Measurements from ENCODE around the gene NACC2.

Gene NACC2

DNA sequence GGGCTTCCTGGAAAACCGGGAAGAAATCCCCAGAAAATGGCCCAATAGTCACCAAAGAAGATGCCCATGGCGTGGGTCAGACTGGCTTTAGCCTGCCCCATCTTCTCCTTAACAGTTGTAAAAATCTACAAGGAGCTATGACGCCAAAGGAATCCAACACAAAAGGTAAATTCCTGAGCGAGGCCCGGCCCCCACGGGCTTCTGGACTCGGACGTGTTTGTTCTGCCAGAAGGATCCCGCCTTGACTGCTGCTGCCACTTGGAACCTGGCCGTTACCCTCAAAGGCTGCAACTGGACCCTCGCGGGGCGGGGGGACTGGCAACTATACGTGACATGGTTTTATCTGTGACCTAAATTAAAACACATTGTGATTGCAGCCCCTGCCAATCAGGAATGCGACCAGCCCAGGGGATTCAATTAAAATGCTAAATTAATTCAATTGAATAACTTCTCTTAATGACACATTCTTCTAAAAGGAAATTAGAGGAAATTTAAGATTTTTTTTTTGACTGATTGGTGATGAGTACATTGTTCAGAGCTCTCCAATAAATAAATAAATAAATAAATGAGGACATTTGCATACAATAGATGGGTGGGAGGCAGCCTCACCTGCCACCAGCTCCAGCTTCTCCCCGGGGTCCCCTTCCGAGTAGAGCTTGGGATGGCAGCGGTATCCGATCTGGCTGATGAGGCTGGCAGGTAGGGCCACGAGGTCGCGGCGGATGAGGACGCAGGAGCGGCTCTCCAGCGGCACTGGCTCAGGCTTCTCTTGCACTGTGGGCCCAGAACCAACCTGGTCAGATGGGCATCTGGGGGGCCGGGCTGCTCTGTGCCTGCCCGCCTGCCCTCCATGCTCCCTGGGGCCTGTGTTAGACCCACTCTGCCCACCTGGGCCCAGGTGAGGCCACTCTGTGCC is 79.2 kb downstream of the NACC2 start:
- TF ChIP-seq, protein P1, sequence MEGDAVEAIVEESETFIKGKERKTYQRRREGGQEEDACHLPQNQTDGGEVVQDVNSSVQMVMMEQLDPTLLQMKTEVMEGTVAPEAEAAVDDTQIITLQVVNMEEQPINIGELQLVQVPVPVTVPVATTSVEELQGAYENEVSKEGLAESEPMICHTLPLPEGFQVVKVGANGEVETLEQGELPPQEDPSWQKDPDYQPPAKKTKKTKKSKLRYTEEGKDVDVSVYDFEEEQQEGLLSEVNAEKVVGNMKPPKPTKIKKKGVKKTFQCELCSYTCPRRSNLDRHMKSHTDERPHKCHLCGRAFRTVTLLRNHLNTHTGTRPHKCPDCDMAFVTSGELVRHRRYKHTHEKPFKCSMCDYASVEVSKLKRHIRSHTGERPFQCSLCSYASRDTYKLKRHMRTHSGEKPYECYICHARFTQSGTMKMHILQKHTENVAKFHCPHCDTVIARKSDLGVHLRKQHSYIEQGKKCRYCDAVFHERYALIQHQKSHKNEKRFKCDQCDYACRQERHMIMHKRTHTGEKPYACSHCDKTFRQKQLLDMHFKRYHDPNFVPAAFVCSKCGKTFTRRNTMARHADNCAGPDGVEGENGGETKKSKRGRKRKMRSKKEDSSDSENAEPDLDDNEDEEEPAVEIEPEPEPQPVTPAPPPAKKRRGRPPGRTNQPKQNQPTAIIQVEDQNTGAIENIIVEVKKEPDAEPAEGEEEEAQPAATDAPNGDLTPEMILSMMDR (IDR thresholded peaks at IDR 0.05; ENCODE audit: control insufficient read depth, extremely low read depth, insufficient read depth): no peak
- DNase-seq (ENCODE audit: low read depth): no peak

DNA sequence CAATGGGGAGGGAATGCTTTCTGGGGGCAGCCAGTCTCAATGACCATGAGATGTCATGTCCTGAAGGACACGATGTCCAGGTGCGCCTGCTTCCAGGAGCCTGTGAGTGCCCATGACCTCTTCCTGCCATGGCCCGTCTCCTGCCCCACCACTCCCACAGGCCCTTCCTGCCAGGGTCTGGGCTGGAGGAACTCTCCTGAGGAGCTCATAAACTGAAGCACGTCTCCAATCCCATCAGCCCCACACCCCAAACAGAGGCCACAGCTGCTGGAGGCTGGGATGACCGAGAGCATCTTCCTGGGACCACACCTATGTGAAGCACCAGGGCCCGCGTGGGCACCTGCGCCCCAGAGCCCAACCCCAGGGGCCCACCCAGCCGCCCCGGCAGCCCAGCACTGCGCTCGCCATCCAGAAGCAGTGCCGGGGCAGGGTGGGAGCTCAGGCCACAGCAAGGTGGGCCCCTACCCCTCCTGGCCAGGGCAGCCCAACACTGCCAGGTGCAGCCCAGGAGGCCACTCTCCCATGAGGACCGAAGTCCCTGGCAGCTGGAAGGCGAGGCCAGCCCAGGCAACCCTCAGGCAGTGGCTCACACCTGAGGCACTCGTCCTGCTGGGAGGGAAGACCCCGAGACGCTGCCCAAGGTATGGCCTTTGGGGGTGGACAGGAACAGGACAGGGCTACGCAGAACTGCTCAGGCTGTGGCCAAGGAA is 80.0 kb downstream of the NACC2 start:
- no peak for DNase-seq (ENCODE audit: low read depth)
- H3K4me3 ChIP-seq (ENCODE audit: low read depth, low read length): no peak overlapping the region
- TF ChIP-seq, protein P1 (IDR thresholded peaks at IDR 0.05; ENCODE audit: control insufficient read depth, extremely low read depth, insufficient read depth): no peak

More for the DNA sequence above, 79.2 kb downstream of the NACC2 start:
- H3K4me3 ChIP-seq (ENCODE audit: low read depth, low read length): no peak overlapping the region

DNA sequence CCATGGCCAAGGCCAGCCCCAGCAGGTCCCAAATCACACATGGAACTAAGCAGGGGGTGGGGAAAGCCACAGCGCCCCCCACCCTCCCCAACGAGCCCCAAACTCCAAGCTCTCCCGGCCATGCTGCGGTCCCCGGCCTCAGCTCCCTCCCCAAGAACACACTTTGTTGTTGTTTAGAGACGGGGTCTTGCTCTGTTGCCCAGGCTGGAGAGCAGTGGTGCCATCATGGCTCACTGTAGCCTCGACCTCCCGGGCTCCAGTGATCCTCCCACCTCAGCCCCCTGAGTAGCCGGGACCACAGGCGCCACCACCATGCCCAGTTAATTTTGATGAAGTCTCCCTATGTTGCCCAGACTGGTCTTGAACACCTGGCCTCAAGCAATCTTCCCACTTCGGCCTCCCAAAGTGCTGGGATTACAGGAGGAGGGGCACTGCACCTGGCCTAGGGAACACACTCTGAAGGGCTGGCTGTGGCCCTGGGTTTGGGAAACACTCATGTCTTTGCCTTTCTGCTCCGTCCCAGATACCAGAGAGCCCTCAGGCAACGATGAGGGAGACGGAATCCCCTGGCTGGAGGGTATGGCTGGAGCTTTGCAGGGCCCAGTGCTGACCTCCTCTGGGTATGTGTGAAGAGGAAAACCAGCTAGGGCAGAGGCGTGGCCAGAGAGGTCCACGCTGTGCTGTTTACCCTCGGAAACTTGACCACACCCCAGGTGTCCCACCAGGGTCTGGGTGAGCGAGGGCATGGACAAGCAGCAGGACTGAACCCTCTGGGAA is 80.8 kb downstream of the NACC2 start:
- DNase-seq (ENCODE audit: low read depth): no peak
- H3K4me3 ChIP-seq (ENCODE audit: low read depth, low read length): no peak overlapping the region
- TF ChIP-seq, protein P1 (IDR thresholded peaks at IDR 0.05; ENCODE audit: control insufficient read depth, extremely low read depth, insufficient read depth): no peak

DNA sequence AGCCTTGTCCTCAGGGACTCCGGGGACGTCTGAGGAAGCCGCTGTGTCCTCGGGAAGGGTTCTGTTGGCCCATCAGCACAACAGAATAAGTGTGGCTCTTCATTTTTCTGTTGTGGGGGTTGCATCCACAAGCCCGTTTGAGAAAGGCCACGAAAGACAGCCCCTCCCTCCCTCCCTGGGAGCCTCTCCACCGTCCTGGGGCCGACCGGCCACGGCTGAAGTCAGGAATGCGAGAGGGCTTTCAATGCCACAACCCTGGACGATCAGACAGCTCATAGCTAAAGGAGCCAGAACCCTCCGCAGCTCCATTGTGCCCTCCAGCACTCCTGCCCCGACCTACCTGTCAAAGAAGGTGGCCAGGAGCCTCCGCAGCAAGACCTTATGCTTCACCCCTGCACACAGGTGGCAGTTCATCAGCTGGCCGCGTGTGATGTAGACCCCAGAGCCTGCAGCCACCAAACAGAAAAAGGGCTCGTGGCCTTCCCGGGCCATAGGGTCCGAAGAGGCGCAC is 81.5 kb downstream of the NACC2 start:
- H3K4me3 ChIP-seq (ENCODE audit: low read depth, low read length): no peak overlapping the region
- no peak for DNase-seq (ENCODE audit: low read depth)
- TF ChIP-seq, protein P1 (IDR thresholded peaks at IDR 0.05; ENCODE audit: control insufficient read depth, extremely low read depth, insufficient read depth): no peak

DNA sequence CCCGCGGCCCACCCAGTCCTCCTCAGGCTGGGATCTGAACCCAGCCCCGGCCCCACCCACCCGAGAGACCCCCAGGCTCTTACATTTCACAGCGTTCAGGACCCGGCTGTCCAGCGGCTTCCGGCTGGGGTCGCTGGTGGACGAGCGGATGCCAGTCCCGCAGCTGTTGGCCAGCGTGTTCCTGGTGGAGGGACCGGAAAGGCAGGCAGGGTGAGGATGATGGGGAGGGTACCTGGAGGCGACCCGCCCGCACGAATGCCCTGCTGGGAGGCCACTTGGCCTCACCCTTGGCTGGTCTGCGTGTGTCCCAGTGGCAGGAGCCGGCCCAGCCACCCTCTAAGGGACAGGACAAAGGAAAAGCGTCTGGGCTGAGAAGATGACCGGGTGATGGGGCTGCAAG is 82.0 kb downstream of the NACC2 start:
- DNase-seq (ENCODE audit: low read depth): no peak
- TF ChIP-seq, protein P1 (IDR thresholded peaks at IDR 0.05; ENCODE audit: control insufficient read depth, extremely low read depth, insufficient read depth): no peak
- H3K4me3 ChIP-seq (ENCODE audit: low read depth, low read length): no peak overlapping the region

DNA sequence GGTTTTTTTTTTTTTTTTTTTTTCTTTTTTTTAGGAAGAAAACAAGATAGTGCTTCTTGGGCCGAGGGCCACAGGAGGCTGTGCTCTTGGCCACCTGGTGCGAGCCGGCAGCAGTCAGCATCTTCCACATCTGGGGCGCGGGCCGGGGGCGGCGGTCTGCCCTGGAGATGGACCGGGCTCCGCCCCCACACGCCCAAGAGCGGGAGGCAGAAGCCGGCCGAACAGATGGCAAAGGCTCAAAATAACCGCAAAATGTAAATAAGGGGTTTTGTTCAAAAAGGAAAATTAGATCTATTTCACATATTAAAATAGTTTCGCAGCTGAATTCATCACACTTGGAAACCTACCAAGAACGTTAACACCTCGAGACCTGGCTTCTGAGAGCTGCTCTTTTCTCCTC is 82.4 kb downstream of the NACC2 start:
- TF ChIP-seq, protein P1 (IDR thresholded peaks at IDR 0.05; ENCODE audit: control insufficient read depth, extremely low read depth, insufficient read depth): no peak
- no peak overlapping the region for H3K4me3 ChIP-seq (ENCODE audit: low read depth, low read length)
- DNase-seq (ENCODE audit: low read depth): no peak

Measured in LNCaP clone FGC (cell line).